ENCODE results near the gene ITSN1. TPM values are rescaled to one million over a fixed set of nuclear protein-coding genes. Genes with fewer than 3 reads are reported as not detected.

Gene ITSN1
- total RNA-seq, 1 donor from 2014 or later: 2.4 TPM

- intact Hi-C loops (cut with micrococcal nuclease): loop anchor here (1.0 to 10.0 kb wide), 7 partner anchors 16 to 405 kb away; partner anchors contain the start of genes ATP5PO, GART and SON
Measured at GRCh38 chr21:33947451-33948095, 305.3 kb downstream of the ITSN1 start.

- intact Hi-C loops (cut with micrococcal nuclease): loop anchor here (1.0 to 10.0 kb wide), 7 partner anchors 17 to 406 kb away; partner anchors contain the start of genes ATP5PO, GART and SON
Measured at GRCh38 chr21:33948096-33948950, 306.0 kb downstream of the ITSN1 start.

- intact Hi-C loops (cut with micrococcal nuclease): loop anchor here (1.0 to 10.0 kb wide), 7 partner anchors 18 to 407 kb away; partner anchors contain the start of genes ATP5PO, GART and SON
Measured at GRCh38 chr21:33948951-33949444, 306.7 kb downstream of the ITSN1 start.

Other genes with a start within 250 kb of the ITSN1 start
- 13.7 and 13.9 TPM in 2 replicates for gene IFNGR2, start 239.1 kb upstream of the ITSN1 start, total RNA-seq
- 37.5 and 38.8 TPM in 2 replicates for gene TMEM50B, start 162.5 kb upstream of the ITSN1 start, total RNA-seq
- 0.23 TPM in 1 of 2 replicates, not detected in the other for gene DNAJC28, start 150.8 kb upstream of the ITSN1 start, total RNA-seq
- 115 and 124 TPM in 2 replicates for gene GART, start 100.4 kb upstream of the ITSN1 start, total RNA-seq
- 328 and 340 TPM in 2 replicates for gene SON, start 99.5 kb upstream of the ITSN1 start, total RNA-seq
- gene DONSON, start 53.8 kb upstream of the ITSN1 start, total RNA-seq: 35.0 and 37.8 TPM in 2 replicates
- 31.1 and 33.2 TPM in 2 replicates for gene CRYZL1, start 760 bp upstream of the ITSN1 start, total RNA-seq